ENCODE results near the gene RAD17. TPM values are rescaled to one million over a fixed set of nuclear protein-coding genes. Genes with fewer than 3 reads are reported as not detected.

The RAD17 gene
- total and polyA plus RNA-seq, 2 of the 8 experiments (the other 6 are each of a cell fraction or from before 2014, with no cell fraction given), result 12.9 to 28.1 TPM

DNA sequence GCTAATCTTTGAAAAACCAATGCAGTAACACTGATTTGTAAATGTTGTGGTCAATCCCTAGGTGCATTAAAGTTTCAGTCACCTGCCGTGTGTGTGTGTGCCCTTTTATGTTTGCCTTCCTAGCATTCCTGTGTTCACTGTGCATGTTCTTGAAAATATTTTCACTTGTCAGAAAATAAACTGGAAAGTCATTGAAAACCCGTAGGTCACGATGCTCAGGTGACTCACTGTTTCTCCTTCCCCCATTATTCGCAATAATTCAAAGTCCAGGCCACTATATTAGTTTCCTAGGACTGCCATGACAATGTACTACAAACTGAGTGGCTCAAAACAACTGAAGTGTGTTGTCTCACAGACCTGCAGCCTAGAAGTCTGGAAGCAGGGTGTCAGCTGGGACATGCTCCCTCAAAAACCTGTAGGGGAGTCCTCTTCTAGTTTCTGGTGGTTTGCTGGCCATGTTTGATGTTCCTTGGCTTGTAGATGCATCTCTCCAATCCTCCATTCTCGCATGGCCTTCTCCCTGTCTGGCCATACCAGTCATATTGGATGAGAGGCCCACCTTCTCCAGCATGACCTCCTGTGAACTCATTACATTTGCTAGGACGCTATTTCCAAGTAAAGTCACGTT, 74.6 kb downstream of the RAD17 start (continued):
- TF ChIP-seq, protein P1, sequence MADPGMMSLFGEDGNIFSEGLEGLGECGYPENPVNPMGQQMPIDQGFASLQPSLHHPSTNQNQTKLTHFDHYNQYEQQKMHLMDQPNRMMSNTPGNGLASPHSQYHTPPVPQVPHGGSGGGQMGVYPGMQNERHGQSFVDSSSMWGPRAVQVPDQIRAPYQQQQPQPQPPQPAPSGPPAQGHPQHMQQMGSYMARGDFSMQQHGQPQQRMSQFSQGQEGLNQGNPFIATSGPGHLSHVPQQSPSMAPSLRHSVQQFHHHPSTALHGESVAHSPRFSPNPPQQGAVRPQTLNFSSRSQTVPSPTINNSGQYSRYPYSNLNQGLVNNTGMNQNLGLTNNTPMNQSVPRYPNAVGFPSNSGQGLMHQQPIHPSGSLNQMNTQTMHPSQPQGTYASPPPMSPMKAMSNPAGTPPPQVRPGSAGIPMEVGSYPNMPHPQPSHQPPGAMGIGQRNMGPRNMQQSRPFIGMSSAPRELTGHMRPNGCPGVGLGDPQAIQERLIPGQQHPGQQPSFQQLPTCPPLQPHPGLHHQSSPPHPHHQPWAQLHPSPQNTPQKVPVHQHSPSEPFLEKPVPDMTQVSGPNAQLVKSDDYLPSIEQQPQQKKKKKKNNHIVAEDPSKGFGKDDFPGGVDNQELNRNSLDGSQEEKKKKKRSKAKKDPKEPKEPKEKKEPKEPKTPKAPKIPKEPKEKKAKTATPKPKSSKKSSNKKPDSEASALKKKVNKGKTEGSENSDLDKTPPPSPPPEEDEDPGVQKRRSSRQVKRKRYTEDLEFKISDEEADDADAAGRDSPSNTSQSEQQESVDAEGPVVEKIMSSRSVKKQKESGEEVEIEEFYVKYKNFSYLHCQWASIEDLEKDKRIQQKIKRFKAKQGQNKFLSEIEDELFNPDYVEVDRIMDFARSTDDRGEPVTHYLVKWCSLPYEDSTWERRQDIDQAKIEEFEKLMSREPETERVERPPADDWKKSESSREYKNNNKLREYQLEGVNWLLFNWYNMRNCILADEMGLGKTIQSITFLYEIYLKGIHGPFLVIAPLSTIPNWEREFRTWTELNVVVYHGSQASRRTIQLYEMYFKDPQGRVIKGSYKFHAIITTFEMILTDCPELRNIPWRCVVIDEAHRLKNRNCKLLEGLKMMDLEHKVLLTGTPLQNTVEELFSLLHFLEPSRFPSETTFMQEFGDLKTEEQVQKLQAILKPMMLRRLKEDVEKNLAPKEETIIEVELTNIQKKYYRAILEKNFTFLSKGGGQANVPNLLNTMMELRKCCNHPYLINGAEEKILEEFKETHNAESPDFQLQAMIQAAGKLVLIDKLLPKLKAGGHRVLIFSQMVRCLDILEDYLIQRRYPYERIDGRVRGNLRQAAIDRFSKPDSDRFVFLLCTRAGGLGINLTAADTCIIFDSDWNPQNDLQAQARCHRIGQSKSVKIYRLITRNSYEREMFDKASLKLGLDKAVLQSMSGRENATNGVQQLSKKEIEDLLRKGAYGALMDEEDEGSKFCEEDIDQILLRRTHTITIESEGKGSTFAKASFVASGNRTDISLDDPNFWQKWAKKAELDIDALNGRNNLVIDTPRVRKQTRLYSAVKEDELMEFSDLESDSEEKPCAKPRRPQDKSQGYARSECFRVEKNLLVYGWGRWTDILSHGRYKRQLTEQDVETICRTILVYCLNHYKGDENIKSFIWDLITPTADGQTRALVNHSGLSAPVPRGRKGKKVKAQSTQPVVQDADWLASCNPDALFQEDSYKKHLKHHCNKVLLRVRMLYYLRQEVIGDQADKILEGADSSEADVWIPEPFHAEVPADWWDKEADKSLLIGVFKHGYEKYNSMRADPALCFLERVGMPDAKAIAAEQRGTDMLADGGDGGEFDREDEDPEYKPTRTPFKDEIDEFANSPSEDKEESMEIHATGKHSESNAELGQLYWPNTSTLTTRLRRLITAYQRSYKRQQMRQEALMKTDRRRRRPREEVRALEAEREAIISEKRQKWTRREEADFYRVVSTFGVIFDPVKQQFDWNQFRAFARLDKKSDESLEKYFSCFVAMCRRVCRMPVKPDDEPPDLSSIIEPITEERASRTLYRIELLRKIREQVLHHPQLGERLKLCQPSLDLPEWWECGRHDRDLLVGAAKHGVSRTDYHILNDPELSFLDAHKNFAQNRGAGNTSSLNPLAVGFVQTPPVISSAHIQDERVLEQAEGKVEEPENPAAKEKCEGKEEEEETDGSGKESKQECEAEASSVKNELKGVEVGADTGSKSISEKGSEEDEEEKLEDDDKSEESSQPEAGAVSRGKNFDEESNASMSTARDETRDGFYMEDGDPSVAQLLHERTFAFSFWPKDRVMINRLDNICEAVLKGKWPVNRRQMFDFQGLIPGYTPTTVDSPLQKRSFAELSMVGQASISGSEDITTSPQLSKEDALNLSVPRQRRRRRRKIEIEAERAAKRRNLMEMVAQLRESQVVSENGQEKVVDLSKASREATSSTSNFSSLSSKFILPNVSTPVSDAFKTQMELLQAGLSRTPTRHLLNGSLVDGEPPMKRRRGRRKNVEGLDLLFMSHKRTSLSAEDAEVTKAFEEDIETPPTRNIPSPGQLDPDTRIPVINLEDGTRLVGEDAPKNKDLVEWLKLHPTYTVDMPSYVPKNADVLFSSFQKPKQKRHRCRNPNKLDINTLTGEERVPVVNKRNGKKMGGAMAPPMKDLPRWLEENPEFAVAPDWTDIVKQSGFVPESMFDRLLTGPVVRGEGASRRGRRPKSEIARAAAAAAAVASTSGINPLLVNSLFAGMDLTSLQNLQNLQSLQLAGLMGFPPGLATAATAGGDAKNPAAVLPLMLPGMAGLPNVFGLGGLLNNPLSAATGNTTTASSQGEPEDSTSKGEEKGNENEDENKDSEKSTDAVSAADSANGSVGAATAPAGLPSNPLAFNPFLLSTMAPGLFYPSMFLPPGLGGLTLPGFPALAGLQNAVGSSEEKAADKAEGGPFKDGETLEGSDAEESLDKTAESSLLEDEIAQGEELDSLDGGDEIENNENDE (IDR thresholded peaks at IDR 0.05; ENCODE audit: insufficient replicate concordance, low read length), result no peak
- TF ChIP-seq NANOG (IDR thresholded peaks at IDR 0.05; ENCODE audit: insufficient read depth, low read depth, low read length, poor library complexity, severe bottlenecking) (no peak), SP4 (IDR thresholded peaks at IDR 0.05; ENCODE audit: low read length) (no peak), MAFK (IDR thresholded peaks at IDR 0.05; ENCODE audit: low read depth, low read length) (no peak), SAP30 (IDR thresholded peaks at IDR 0.05; ENCODE audit: insufficient read depth, insufficient replicate concordance, low read length) (no peak)
